Breast epithelium (tissue), 3 donors: Measurements from ENCODE around the gene WFIKKN1.

Source experiments
- POLR2AphosphoS5 ChIP-seq, 3 donors: sonication (generic); formaldehyde crosslinking; IDR thresholded peaks; one replicate each; pipeline ENCODE4 v1.6.1; 2017; ENCODE audit warnings: antibody characterized with exemption in 3 of 3
- TF ChIP-seq, protein P1 (sequence below), 3 donors: fragments of 450-650 bp; IDR thresholded peaks; one replicate each; pipeline ENCODE4 v1.5.1; 2016 to 2017; ENCODE audit warnings: antibody characterized with exemption in 3 of 3, mild to moderate bottlenecking in 3 of 3, moderate library complexity in 3 of 3

GRCh38 chr16:583470-583814, 47.3 kb upstream of the WFIKKN1 start:
- TF ChIP-seq, protein P1, sequence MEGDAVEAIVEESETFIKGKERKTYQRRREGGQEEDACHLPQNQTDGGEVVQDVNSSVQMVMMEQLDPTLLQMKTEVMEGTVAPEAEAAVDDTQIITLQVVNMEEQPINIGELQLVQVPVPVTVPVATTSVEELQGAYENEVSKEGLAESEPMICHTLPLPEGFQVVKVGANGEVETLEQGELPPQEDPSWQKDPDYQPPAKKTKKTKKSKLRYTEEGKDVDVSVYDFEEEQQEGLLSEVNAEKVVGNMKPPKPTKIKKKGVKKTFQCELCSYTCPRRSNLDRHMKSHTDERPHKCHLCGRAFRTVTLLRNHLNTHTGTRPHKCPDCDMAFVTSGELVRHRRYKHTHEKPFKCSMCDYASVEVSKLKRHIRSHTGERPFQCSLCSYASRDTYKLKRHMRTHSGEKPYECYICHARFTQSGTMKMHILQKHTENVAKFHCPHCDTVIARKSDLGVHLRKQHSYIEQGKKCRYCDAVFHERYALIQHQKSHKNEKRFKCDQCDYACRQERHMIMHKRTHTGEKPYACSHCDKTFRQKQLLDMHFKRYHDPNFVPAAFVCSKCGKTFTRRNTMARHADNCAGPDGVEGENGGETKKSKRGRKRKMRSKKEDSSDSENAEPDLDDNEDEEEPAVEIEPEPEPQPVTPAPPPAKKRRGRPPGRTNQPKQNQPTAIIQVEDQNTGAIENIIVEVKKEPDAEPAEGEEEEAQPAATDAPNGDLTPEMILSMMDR (IDR thresholded peaks at IDR 0.05), result no peak
- no peak for TF ChIP-seq POLR2AphosphoS5 (IDR thresholded peaks at IDR 0.05)
